WTC11 (cell line): Measurements from ENCODE around the gene TP63. TPM values are rescaled to one million over a fixed set of nuclear protein-coding genes. Genes with fewer than 3 reads are reported as not detected.

Source experiments
- ATAC-seq: fragments of 200-7000 bp; cut with Tn5 transposase; 2 replicates; pipeline ENCODE4 v1.10.0; 2021; ENCODE audit warnings: mild to moderate bottlenecking, moderate library complexity
- CTCF ChIA-PET: fragments of 300-600 bp; sonication (Branson Sonifier 250); formaldehyde crosslinking; loops from one replicate; lab custom pipeline; 2021; ENCODE audit warnings: antibody characterized with exemption; lab: Charles Lee
- POLR2A ChIA-PET: fragments of 350-600 bp; sonication (Branson Sonifier 250); formaldehyde crosslinking; loops from one replicate; lab custom pipeline; 2021; ENCODE audit warnings: antibody characterized with exemption; lab: Charles Lee
- DNase-seq: peaks from one replicate; pipeline ENCODE4 v3.0.0; 2021; ENCODE audit warnings: low spot score
- H3K27ac Mint-ChIP-seq: 2 replicates; pipeline ENCODE4 v1.8.0; 2021; ENCODE audit warnings: mixed read lengths
- H3K27me3 Mint-ChIP-seq: 2 replicates; pipeline ENCODE4 v1.8.0; 2021; ENCODE audit warnings: low read depth, mild to moderate bottlenecking, moderate library complexity, mixed read lengths
- H3K36me3 Mint-ChIP-seq: 2 replicates; pipeline ENCODE4 v1.8.0; 2021; ENCODE audit warnings: mixed read lengths
- H3K4me1 Mint-ChIP-seq: 2 replicates; pipeline ENCODE4 v1.8.0; 2022; ENCODE audit warnings: mixed read lengths
- H3K4me3 Mint-ChIP-seq: 2 replicates; pipeline ENCODE4 v1.8.0; 2021; ENCODE audit warnings: mild to moderate bottlenecking, moderate library complexity, mixed read lengths
- H3K9me3 Mint-ChIP-seq: 2 replicates; pipeline ENCODE4 v1.8.0; 2021; ENCODE audit warnings: mixed read lengths
- ATF1 ChIP-seq: sonication (generic); formaldehyde crosslinking; IDR thresholded peaks from 2 replicates; pipeline ENCODE4 v1.8.1; 2023; ENCODE audit warnings: mild to moderate bottlenecking, moderate library complexity, missing genetic modification reagents
- ATF3 ChIP-seq: sonication (generic); formaldehyde crosslinking; conservative IDR thresholded peaks from 2 replicates; pipeline ENCODE4 v1.8.1; 2022; ENCODE audit warnings: mild to moderate bottlenecking, missing genetic modification reagents
- CBFB ChIP-seq: sonication (generic); formaldehyde crosslinking; IDR thresholded peaks from 2 replicates; pipeline ENCODE4 v1.8.1; 2022; ENCODE audit warnings: mild to moderate bottlenecking, low read depth, missing genetic modification reagents
- E2F4 ChIP-seq: sonication (generic); formaldehyde crosslinking; IDR thresholded peaks from 2 replicates; pipeline ENCODE4 v1.8.1; 2022; ENCODE audit warnings: low read depth, mild to moderate bottlenecking, moderate library complexity, missing genetic modification reagents, borderline replicate concordance
- EMX1 ChIP-seq: fragments of 250-450 bp; sonication (Bioruptor Pico); IDR thresholded peaks from 2 replicates; pipeline ENCODE4 v1.8.0; 2021; ENCODE audit warnings: mild to moderate bottlenecking
- FOXJ3 ChIP-seq: sonication (generic); formaldehyde crosslinking; IDR thresholded peaks from 2 replicates; pipeline ENCODE4 v1.9.0; 2021; ENCODE audit warnings: missing genetic modification reagents, mild to moderate bottlenecking, borderline replicate concordance
- IRF1 ChIP-seq: sonication (generic); formaldehyde crosslinking; IDR thresholded peaks from 2 replicates; pipeline ENCODE4 v1.8.0; 2023; ENCODE audit warnings: missing genetic modification reagents
- NFATC4 ChIP-seq: fragments of 250-450 bp; sonication (Bioruptor Pico); IDR thresholded peaks from 2 replicates; pipeline ENCODE4 v1.9.0; 2021; ENCODE audit warnings: mild to moderate bottlenecking
- SMAD4 ChIP-seq: sonication (generic); formaldehyde crosslinking; IDR thresholded peaks from 2 replicates; pipeline ENCODE4 v1.8.0; 2022; ENCODE audit warnings: mild to moderate bottlenecking, missing genetic modification reagents
- STAT6 ChIP-seq: sonication (generic); formaldehyde crosslinking; conservative IDR thresholded peaks from 2 replicates; pipeline ENCODE4 v1.8.1; 2023; ENCODE audit warnings: mild to moderate bottlenecking, low read depth, missing genetic modification reagents, moderate library complexity
- ZBTB21 ChIP-seq: sonication (generic); formaldehyde crosslinking; IDR thresholded peaks from 2 replicates; pipeline ENCODE4 v1.8.1; 2023; ENCODE audit warnings: mild to moderate bottlenecking, missing genetic modification reagents, borderline replicate concordance
- ZNF219 ChIP-seq: sonication (generic); formaldehyde crosslinking; IDR thresholded peaks from 2 replicates; pipeline ENCODE4 v1.8.0; 2023; ENCODE audit warnings: missing genetic modification reagents, mild to moderate bottlenecking, borderline replicate concordance
- ZSCAN18 ChIP-seq: fragments of 250-450 bp; sonication (Bioruptor Pico); IDR thresholded peaks from 2 replicates; pipeline ENCODE4 v2.1.2; 2022; ENCODE audit warnings: mild to moderate bottlenecking, moderate library complexity
- total RNA-seq: library from RNA; stranded (reverse); gene quantifications from 3 replicates; pipeline ENCODE4 v1.2.3, GENCODE V29; 2021
- TF ChIP-seq, protein P1 (sequence below): sonication (generic); formaldehyde crosslinking; IDR thresholded peaks from 2 replicates; pipeline ENCODE4 v1.8.0; 2022; ENCODE audit warnings: mild to moderate bottlenecking, missing genetic modification reagents
- TF ChIP-seq, protein P2 (sequence below): sonication (generic); formaldehyde crosslinking; IDR thresholded peaks from 2 replicates; pipeline ENCODE4 v1.8.1; 2022; ENCODE audit warnings: missing genetic modification reagents, borderline replicate concordance
- TF ChIP-seq, protein P3 (sequence below): fragments of 250-450 bp; sonication (Bioruptor Pico); IDR thresholded peaks from 2 replicates; pipeline ENCODE4 v1.8.0; 2021; ENCODE audit warnings: mild to moderate bottlenecking

Gene TP63
- total RNA-seq, 1 experiment from 2014 or later: 0.09 TPM

GRCh38 chr3:189728915-189729314, 97.7 kb downstream of the TP63 start:
- ChIA-PET CTCF (no interaction called here), POLR2A (no interaction called here)
- no peak overlapping the region for H3K4me3 Mint-ChIP-seq
- no peaks in the 10 kb centered on the region for H3K9me3 Mint-ChIP-seq
- H3K27me3 Mint-ChIP-seq: no peaks in the 10 kb centered on the region; the same call in 1 of the 2 replicates
- ATAC-seq (no peak), DNase-seq (no peak)
- H3K27ac Mint-ChIP-seq: no peak overlapping the region
- no peak for TF ChIP-seq CBFB
- no peak for TF ChIP-seq SMAD4 (CRISPR knock-in tag)
- TF ChIP-seq ZBTB21: no peak
- no peak for TF ChIP-seq ZNF219 (CRISPR knock-in tag)
- TF ChIP-seq, protein P1, sequence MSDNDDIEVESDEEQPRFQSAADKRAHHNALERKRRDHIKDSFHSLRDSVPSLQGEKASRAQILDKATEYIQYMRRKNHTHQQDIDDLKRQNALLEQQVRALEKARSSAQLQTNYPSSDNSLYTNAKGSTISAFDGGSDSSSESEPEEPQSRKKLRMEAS: no peak
- peaks cover 10% of the 10 kb centered on the region for H3K4me1 Mint-ChIP-seq
- H3K36me3 Mint-ChIP-seq: no peaks in the 10 kb centered on the region

GRCh38 chr3:189734061-189734460, 102.9 kb downstream of the TP63 start:
- Mint-ChIP-seq H3K4me3 (no peak overlapping the region), H3K9me3 (no peaks in the 10 kb centered on the region), H3K27me3 (no peaks in the 10 kb centered on the region; the same call in 1 of the 2 replicates)
- no peak for ATAC-seq
- no peak for TF ChIP-seq IRF1 (CRISPR knock-in tag)
- no peak for TF ChIP-seq EMX1 (CRISPR knock-in tag)
- no peak for TF ChIP-seq STAT6 (CRISPR knock-in tag)
- no peak for TF ChIP-seq E2F4 (CRISPR knock-in tag)
- TF ChIP-seq ATF3 (CRISPR knock-in tag): no peak
- TF ChIP-seq, protein P2, sequence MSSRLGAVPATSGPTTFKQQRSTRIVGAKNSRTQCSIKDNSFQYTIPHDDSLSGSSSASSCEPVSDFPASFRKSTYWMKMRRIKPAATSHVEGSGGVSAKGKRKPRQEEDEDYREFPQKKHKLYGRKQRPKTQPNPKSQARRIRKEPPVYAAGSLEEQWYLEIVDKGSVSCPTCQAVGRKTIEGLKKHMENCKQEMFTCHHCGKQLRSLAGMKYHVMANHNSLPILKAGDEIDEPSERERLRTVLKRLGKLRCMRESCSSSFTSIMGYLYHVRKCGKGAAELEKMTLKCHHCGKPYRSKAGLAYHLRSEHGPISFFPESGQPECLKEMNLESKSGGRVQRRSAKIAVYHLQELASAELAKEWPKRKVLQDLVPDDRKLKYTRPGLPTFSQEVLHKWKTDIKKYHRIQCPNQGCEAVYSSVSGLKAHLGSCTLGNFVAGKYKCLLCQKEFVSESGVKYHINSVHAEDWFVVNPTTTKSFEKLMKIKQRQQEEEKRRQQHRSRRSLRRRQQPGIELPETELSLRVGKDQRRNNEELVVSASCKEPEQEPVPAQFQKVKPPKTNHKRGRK (CRISPR knock-in tag): no peak
- TF ChIP-seq ZSCAN18 (CRISPR knock-in tag): no peak
- TF ChIP-seq ATF1: no peak
- TF ChIP-seq, protein P3, sequence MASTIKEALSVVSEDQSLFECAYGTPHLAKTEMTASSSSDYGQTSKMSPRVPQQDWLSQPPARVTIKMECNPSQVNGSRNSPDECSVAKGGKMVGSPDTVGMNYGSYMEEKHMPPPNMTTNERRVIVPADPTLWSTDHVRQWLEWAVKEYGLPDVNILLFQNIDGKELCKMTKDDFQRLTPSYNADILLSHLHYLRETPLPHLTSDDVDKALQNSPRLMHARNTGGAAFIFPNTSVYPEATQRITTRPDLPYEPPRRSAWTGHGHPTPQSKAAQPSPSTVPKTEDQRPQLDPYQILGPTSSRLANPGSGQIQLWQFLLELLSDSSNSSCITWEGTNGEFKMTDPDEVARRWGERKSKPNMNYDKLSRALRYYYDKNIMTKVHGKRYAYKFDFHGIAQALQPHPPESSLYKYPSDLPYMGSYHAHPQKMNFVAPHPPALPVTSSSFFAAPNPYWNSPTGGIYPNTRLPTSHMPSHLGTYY (CRISPR knock-in tag): no peak
- no peak for TF ChIP-seq FOXJ3 (CRISPR knock-in tag)
- no peak for TF ChIP-seq CBFB
- TF ChIP-seq NFATC4: no peak
- TF ChIP-seq, all 79 proteins: peak for 0
- ChIA-PET CTCF (no interaction called here), POLR2A (no interaction called here)
- peaks cover 4% of the 10 kb centered on the region for H3K4me1 Mint-ChIP-seq
- no peak for DNase-seq
- H3K36me3 Mint-ChIP-seq: no peaks in the 10 kb centered on the region
- no peak overlapping the region for H3K27ac Mint-ChIP-seq
